DND-41 (cell line): ENCODE data around the gene TRPM1.

Experiments
- EZH2 ChIP-seq: IDR thresholded peaks from 3 replicates; pipeline ENCODE4 v1.6.1; 2012; ENCODE audit warnings: borderline replicate concordance, low read depth, mild to moderate bottlenecking, moderate library complexity, low read length, inconsistent platforms; ENCODE audit not compliant: severe bottlenecking
- TF ChIP-seq, protein P1 (sequence below): IDR thresholded peaks from 2 replicates; pipeline ENCODE4 v1.5.1; 2012; ENCODE audit warnings: borderline replicate concordance, low read length, moderate library complexity, mild to moderate bottlenecking; ENCODE audit not compliant: poor library complexity, severe bottlenecking; ENCODE audit errors: extremely low read depth

GRCh38 chr15:31102039-31102321 lies 455 bp upstream of the TRPM1 start:
- TF ChIP-seq, protein P1, sequence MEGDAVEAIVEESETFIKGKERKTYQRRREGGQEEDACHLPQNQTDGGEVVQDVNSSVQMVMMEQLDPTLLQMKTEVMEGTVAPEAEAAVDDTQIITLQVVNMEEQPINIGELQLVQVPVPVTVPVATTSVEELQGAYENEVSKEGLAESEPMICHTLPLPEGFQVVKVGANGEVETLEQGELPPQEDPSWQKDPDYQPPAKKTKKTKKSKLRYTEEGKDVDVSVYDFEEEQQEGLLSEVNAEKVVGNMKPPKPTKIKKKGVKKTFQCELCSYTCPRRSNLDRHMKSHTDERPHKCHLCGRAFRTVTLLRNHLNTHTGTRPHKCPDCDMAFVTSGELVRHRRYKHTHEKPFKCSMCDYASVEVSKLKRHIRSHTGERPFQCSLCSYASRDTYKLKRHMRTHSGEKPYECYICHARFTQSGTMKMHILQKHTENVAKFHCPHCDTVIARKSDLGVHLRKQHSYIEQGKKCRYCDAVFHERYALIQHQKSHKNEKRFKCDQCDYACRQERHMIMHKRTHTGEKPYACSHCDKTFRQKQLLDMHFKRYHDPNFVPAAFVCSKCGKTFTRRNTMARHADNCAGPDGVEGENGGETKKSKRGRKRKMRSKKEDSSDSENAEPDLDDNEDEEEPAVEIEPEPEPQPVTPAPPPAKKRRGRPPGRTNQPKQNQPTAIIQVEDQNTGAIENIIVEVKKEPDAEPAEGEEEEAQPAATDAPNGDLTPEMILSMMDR, result no peak
- no peak for TF ChIP-seq EZH2
